GM19463 (cell line): ENCODE data around the gene SYT1.
"Not testable (repeated sequence)": the region's sequence is repeated elsewhere in the genome, so short reads cannot be mapped to it uniquely, and the experiment has no call there.

ENCODE experiments used
- ATAC-seq: cut with Tn5 transposase; IDR thresholded peaks from one replicate; pipeline ENCODE4 v1.9.1; 2021; ENCODE audit warnings: mild to moderate bottlenecking, moderate library complexity; ENCODE audit not compliant: unreplicated experiment

Gene SYT1

DNA sequence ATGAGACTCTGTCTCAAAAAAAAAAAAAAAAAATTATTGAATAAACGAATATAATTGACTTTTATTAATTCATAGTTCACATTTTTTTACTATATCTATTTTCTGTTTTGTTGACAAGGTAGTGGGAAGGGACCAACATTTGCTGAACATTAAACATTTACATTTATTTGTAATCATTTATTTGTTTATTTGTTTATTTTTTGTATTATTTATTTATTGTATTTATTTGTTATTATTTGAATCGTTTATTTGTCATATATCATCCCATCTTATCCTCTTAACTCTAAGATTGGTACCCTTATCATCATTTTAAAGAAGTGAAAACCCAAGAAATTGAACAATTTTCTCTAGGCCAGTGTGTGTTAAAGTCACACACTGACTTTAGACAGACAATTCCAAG, 101.5 kb downstream of the SYT1 start:
- no peak for ATAC-seq

DNA sequence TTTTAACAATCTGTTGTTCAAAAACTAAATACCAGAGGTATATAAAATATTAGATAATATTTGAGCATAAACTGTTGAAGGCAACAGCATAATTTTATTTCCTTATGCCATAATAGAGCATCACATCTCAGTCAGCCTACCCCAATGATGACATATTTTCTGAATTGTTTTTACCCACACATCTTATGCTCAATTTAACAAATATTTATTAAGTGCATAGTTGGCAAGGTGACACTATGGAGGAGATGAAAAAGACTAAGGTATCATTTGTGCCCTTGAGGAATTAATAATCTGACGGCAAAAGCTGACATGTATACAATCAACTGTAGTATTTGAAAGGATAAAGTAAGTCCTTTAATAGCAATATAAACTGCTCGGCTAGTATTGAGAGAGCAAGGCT, 102.4 kb downstream of the SYT1 start:
- no peak for ATAC-seq

DNA sequence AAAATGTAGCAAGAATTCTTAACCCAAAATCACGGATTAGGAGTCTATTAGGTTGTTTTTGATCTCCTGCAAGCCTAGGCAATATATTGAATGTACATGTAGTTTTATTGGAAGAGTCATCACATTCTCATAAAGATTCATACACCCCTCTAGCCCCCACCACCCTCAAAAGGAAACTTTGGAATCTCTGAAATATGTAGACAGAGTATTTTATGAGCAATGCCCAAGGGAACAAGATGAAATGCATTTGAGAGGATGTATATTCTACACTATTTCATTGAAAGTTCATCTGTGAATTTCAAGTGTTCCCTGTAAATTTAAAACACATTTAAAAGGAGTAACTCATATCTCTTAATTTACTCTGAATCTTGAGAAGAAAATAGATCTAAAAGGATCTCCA, 103.7 kb downstream of the SYT1 start:
- ATAC-seq, result no peak

DNA sequence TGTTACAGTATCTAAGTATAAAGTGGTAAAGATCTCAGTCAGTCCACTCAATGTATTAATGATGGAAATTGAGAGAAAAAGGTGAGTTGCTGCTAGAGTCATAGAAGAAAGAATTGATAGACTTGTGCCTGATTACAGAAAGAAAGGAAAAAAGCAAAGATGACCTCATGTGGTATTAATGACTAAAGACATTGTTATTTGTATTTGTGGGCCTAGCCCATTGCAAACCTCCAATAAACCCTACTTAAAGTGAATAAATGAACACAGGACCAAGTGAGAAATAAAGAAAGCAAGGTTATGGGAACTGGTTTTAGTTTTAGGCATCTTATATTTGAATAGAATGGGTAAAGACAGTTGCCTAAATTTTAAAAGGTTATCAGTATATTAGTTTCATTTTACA, 105.5 kb downstream of the SYT1 start:
- ATAC-seq, result no peak

DNA sequence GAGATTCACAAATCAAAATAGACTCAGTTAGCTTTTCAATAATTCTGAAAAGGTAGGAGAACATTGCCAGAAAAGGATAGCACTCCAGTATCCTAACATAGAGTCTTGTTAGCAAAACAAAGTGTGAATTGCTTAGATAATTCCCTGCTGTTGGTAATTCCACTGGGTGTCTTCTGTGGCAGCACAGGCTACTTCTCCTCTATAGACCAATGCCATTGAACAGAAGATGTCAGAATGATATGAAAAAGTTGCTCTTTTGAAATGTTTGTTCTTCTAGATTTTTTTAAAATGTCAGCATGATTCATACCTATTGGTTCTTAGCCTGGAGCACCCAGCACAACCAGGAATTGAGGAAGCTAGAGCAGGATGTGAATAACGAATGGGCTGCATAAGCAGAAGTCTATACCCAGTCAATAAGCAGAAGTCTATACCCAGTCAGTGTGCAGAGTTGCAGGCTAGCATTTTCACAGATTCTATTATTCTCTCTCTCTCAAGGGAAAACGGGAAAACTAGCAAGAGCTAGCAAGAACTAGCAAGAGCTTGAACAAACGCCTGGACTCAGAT, 112.8 kb downstream of the SYT1 start:
- ATAC-seq, result no peak

DNA sequence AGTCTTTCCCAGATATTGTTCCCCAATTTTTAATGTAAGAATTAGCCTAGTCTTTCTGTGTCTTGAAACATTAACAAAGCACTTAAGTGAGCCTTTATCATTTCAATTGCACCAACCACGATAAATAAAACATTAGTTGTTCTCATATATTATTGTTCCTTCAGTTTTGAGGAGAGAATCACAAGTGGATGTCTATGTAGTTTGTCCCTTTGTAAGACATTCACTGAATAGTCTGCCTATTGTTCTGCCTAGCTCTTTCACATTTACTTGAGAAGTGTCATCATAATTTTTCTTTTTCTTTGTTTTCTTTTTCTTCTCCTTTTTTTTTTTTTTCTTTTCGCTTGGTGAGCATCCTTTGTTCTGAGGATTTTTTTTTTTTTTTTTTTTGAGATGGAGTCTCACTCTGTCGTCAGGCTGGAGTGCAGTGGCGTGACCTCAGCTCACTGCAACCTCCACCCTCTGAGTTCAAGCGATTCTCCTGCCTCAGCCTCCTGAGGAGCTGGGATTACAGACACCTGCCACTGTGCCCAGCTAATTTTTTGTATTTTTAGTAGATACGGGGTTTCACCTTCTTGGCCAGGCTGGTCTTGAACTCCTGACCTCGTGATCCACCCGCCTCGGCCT, 129.7 kb downstream of the SYT1 start:
- ATAC-seq, result no peak

DNA sequence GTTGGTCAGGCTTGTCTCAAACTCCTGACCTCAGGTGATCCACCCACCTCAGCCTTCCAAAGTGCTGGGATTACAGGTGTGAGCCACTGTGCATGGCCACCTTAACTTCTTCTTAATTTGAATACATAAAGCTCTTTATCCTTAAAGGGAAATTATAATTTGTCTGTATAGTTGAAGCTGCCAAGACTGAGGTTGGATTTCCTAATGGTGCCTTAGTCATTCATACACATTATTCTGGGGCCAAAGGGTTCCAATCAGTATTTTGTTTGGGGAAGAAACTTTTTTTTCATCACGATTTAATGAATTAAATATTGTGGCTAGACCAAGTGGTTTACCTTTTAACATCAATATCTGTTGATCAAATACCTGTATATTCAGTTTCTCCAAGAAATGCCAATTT, 135.9 kb downstream of the SYT1 start:
- ATAC-seq, result no peak

DNA sequence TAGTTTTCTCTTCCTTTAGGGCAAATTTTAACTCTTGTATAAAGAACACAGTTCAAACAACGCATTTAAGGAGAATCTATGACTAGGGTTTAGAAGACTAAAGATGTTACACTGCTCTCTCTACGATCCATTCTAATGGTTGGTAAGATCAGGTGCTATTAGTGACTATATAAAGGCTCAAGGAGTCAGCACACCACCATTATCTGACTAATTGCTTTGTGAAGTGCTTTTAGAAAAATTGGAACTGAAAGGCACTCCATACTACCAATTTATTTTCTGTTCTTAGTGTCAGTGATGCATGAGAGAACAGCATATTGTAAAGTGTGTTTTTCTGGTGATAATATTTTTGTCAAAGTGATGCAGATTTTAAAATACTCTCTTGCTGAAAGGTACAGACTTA, 136.8 kb downstream of the SYT1 start:
- ATAC-seq, result no peak

DNA sequence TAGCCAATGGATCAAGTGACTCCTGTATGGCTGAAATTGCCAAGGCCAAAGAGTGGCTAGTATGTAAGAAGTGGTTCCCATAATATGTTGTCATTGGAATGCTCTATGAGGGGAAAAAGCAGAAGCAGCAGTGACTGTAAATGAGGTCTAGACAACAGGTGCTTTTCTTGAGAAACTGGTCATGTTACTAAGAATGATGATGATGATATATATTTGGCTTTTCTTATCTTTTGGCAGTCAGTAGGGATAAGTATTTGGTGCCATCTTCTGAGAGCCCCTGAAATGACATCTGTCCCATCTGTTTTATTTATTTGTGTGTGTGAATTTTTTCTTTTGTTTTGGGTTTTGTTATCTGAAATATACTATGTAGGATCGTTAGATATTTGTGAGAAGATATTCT, 141.7 kb downstream of the SYT1 start:
- ATAC-seq, result no peak

DNA sequence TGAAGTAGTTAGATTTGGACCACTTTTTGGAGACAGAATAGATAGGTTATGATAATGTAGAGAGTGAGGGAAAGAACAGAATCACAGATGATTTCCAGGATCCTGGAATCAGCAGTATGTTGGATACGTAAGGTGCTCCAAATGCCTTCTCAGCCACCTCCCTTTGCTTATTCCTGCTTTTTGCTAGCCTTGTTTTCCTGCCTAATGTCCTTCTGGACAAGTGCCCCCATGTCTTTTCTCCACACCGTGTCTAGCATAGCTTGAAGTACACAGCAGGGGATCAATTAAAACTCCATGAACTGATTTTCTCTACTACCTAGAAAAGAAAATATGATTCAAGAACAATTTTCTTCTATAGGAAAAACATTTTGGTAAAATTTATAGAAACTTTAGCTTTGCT, 144.0 kb downstream of the SYT1 start:
- no peak for ATAC-seq

DNA sequence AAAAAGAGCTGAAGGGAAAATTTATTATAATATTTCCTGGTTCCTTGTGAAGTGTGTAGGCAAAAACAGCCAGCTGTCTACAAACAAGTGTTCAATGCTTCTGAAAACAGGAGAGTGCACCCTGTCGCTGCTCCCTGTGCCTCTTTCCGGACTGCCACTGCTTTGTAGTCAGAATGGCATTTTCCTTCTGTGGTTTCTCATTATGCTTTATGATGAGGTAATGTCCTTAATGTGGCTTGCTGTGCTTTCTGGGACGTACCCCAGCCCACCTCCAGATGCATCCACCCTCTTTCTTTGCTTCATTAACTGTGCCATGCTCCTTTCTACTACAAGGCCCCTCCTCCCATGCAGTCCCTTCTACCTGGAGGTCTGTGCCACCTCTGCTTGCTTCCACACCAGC, 148.1 kb downstream of the SYT1 start:
- ATAC-seq, result no peak

DNA sequence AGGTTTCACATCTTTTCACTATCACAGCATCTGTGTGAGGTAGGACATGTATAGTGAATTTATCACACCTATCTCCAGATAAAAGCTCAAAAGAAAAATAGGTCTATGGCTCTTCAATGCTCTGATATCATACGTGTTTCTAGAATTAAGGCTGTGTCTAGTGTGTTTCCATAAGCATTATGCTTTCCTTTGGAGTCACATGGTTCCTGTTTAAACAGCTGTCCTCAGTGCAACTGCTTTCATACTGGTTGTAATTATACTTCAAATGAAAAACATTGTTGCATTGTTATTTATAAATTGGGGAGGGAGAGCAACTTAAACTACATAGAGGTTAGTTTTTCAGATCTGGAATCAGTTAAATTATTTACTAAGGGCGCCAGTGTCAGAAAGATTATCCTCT, 151.6 kb downstream of the SYT1 start:
- ATAC-seq, result no peak

DNA sequence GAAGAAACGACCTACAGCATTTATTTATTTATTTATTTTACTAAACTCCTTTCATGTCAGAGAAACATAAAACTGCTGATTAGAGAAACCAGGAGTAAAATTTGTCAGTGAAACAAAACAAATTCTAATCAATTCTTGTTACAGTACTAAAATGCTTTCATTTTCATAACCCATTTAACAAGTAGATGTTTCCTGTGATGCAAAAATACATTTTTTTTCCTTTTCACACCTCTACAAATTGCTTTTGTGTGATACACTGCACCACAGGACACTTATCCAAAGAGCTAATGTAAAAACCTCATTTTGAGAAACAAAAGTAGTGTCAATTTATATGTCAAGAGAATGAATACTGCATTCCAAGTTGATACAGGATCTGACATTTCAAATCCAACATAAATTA, 155.1 kb downstream of the SYT1 start:
- peak; percentile 70 for ATAC-seq

DNA sequence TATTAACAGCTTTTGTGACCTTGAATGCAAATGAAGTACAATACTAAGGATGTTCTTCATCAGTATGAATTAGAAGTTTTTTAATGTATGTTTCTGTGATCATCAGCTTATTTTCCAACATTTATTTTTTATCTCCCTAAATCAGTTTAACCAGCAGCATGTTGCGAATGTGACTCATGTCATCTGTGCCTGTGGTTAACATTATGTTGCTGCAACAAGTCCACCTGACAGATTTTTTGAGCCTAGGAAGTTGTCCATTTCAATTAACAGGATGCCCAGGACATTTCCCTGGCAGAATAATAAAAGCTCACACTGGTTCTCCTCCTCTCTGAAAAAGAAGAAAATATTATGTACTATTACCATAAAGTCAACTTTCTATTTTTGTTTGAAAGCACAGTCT, 155.5 kb downstream of the SYT1 start:
- peak; percentile 23 for ATAC-seq

DNA sequence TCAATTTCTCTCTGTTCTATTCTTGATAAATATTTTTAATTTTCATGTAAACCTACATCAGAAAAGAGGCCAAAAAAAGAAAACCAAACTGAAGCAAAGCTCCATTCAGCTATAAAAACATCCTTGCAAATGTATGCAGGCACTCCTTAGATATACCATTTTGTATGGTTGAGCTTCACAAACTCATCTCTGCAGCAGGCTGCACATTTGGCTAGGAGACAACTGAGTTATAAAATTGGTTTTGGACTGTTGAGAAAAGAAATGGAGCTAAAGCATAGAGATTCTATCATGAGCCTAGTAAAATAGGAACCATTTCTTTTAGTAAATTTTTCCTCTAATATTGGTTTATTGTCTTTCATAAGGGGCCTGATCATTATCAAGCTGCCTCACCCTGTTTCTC, 156.4 kb downstream of the SYT1 start:
- ATAC-seq, result no peak

DNA sequence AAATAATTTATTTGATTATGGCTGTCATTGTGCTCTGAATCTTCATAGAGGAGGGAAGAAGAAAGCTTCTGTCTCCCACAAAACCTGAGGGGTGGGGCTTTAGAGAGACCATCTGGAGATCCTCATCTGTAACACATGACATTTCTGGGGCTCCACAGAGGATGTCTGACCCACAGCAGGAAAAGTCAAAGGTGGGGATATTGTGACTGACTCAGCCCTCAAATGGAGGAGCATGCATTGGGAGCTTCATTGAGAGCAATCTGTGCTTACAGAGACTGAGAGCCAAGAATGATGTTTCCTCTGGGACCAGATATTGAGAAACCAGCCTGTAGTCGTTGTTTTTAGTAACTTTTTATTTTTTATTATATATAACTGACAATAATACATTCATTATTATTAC, 158.7 kb downstream of the SYT1 start:
- no peak for ATAC-seq

DNA sequence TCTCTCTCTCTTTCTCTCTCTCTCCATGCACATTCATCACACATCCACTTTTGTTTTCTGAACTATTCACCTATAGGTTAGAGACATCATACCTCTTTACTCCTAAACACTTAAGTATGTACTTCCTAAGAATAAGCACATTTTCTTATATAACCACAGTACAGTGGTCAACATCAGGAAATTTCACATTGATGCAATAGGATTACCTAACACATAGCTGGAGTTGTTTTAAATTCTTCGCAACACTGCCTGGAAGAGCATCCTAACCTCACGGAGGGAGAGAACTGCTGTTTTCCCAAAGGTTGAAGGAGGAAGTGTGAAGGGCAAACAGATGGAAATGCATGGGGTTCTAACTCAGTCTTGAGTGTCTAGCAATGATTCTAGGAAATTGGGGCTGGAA, 159.2 kb downstream of the SYT1 start:
- no peak for ATAC-seq

DNA sequence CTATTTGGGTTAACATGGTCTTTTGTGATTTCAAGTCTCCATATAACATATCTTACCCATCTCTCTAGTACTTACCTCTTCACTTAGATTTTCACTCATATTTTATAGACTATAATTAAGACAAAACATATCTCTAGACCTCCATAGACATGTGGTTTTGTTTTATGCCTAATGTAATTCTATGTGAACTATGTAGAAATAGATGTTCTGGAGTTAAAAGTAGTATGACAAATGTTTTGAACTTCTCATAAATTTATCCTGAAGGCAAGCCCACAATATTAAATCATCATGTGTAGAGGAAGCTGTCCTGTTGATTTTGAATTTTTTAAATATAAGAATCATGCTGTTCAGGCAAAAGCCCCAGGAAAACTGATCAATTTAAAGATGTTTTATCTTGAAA, 169.2 kb downstream of the SYT1 start:
- no peak for ATAC-seq

DNA sequence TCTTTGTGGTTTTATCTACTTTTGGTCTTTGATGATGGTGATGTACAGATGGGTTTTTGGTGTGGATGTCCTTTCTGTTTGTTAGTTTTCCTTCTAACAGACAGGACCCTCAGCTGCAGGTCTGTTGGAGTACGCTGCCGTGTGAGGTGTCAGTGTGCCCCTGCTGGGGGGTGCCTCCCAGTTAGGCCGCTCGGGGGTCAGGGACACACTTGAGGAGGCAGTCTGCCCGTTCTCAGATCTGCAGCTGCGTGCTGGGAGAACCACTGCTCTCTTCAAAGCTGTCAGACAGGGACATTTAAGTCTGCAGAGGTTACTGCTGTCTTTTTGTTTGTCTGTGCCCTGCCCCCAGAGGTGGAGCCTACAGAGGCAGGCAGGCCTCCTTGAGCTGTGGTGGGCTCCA, 180.2 kb downstream of the SYT1 start:
- ATAC-seq, result not testable (repeated sequence)

DNA sequence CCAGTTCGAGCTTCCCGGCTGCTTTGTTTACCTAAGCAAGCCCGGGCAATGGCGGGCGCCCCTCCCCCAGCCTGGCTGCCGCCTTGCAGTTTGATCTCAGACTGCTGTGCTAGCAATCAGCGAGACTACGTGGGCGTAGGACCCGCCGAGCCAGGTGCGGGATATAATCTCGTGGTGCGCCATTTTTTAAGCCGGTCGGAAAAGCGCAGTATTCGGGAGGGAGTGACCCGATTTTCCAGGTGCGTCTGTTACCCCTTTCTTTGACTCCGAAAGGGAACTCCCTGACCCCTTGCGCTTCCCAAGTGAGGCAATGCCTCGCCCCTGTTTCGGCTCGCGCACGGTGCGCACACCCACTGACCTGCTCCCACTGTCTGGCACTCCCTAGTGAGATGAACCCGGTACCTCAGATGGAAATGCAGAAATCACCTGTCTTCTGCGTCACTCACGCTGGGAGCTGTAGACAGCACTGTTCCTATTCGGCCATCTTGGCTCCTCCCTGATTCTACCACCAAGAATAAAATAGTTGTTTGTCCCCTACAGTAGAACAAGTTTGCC, 180.7 kb downstream of the SYT1 start:
- not testable (repeated sequence) for ATAC-seq

DNA sequence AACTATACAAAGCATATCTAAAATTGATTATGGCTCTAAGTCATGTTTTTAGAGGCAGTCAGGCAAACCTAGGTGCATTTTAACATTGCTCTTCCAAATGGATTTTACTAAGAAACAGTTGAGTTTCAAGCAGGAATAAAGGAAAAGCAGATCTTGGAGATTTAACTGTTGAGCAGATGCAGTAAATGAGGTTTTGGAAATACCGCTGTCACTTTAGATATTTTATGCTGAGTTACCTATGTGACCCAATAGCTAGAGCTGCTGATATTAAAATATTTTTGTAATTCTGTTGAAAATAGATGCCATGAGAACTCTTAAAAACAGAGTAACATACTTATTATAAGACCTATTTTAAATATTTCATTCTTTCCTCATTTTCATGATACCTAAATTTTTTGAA, 181.4 kb downstream of the SYT1 start:
- ATAC-seq, result no peak

DNA sequence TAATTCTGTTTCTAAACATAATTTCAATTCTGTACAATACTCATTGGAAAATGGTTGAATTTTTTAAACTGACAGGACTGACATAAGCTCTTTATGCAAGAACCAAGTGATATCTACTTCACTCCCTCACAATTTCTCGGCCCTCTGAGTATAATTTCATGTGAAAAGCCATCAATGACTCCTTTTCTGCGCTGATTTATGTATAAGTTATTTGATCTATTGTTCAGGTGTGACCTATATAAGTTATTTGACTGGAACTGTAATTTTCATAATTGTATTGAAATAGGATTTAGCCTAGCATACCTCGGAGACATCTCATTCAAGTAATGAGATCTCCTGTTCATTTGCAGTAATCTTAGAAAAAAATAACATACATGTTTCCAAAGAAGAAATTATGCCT, 184.4 kb downstream of the SYT1 start:
- ATAC-seq, result no peak

DNA sequence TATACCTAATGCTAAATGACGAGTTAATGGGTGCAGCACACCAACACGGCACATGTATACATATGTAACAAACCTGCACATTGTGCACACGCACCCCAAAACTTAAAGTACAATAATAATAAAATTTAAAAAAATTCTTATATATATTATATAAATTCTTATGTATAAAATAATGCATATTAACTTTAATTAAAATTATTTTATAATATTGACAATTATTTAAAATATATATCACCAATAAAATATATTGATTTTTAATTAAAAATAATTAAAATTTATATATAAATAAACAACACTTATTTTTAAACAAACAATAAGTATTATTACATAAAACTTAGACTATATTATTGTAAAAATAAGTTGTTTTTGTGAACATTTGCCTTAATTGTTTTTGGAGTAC, 188.8 kb downstream of the SYT1 start:
- ATAC-seq, result no peak
